HL-60/S4 (cell line): ENCODE measurements around the gene ABCC3.

Experiments
- in situ Hi-C: fragments of 300-500 bp; cut with MboI; formaldehyde crosslinking; loops from 2 replicates; pipeline ENCODE4 v1.14.3; 2022; ENCODE audit warnings: low sequenced_read_pairs

Gene ABCC3

GRCh38 chr17:50682441-50682840, 47.8 kb downstream of the ABCC3 start:
- in situ Hi-C loops = no loop called here

- in situ Hi-C loops = no loop called here
Observed at GRCh38 chr17:50682938-50683337, 48.3 kb downstream of the ABCC3 start.

DNA sequence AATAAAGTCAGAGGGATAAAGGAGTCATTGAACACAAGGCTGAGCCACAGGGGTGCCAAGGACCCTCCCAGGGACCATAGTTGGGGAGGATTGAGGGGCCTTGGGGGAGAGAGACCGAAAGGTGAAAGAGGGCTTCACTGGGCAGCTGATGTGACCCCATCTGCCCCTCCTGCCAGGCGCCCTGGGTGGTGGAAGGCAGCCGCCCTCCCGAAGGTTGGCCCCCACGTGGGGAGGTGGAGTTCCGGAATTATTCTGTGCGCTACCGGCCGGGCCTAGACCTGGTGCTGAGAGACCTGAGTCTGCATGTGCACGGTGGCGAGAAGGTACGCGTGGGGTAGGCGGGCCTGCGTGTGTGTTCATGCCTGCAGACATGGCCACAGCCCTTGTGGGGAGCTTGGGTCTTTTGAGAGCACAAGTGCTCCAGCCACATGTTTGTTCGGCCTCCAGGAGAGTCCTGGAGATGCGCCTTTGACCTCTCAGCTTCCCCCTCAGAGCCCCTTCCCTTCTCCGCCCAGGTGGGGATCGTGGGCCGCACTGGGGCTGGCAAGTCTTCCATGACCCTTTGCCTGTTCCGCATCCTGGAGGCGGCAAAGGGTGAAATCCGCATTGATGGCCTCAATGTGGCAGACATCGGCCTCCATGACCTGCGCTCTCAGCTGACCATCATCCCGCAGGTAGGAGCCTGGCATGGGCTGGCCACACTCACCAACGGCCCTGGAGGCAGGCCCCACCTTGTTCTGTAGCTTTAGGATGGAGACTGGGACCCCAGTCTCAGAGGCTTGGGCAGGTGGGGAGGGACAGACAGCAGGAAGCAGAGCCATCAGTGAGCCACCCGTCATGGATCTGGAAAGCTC, 49.0 kb downstream of the ABCC3 start:
- in situ Hi-C loops = no loop called here

GRCh38 chr17:50684288-50684611, 49.6 kb downstream of the ABCC3 start:
- in situ Hi-C loops = no loop called here

DNA sequence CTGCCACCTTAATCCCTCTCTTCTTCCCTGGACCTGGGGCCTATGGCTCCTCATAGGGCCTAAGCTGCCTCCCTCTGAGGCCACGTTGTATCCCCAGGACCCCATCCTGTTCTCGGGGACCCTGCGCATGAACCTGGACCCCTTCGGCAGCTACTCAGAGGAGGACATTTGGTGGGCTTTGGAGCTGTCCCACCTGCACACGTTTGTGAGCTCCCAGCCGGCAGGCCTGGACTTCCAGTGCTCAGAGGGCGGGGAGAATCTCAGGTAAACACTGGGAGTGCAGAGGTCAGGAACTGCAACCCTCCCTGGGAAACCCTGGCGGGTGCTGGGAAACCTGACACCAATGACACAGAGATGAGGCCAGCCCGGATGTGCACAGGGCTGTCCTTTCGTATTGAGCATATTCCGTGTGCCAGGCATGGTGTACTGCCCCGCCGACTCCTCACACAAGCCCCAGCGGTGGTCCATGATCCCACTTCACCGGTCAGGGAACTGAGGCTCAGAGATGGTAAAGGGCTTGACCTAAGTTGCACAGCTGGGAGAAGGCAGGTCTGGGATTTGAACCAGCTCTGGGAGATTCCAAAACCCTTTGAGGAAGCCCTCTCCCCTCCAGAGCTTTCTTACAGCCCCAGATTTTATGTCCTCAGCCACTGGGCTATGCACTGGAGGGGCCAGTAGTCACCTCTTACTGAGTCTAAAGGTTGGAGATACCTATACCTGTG, 50.1 kb downstream of the ABCC3 start:
- in situ Hi-C loops = no loop called here

DNA sequence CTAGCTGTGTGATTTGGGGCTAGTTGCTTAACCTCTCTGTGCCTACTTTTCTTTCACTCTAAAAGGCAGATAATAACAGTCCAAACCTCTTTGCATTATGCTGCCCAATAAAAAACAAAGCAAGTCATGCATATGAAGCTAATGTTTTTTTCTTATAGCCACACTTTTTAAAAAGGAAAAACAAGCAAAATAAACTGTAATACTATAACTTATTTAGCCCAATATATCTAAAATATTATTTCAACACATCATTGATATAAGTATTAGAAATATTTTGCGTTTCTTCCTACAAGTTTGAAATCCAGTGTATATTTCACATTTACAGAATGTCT, 50.6 kb downstream of the ABCC3 start:
- in situ Hi-C loops = no loop called here

DNA sequence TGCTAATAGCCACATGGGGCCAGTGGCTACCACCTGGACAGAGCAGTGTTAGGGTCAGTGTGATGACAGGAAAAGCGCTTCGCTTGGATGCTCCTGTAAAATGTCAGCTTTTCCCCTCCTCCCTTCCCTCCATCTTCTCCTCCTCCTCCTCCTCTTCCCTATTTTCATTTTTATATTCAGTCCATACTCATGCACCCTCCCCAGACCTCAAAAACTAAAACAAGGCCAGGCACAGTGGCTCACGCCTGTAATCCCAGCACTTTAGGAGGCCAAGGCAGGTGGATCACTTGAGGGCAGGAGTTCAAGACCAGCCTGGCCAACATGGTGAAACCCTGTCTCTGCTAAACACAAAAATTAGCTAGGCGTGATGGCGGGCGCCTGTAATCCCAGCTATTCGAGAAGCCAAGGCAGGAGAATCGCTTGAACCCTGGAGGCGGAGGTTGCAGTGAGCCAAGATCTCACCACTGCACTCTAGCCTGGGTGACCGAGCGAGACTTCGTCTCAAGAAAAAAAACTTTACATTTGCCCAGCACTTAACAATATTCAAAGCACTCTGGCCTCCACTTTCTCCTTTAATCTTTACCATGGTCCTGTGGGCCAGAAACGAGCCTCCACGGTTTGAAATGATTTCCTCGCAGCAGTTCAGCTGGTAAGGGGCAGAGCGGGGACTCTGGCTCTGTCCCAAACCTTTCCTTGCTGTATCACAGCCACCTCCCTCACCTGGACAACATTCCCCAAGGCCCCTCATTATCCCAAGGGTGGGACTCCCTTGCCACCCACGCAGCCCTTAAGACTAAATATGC, 51.2 kb downstream of the ABCC3 start:
- in situ Hi-C loops = no loop called here

DNA sequence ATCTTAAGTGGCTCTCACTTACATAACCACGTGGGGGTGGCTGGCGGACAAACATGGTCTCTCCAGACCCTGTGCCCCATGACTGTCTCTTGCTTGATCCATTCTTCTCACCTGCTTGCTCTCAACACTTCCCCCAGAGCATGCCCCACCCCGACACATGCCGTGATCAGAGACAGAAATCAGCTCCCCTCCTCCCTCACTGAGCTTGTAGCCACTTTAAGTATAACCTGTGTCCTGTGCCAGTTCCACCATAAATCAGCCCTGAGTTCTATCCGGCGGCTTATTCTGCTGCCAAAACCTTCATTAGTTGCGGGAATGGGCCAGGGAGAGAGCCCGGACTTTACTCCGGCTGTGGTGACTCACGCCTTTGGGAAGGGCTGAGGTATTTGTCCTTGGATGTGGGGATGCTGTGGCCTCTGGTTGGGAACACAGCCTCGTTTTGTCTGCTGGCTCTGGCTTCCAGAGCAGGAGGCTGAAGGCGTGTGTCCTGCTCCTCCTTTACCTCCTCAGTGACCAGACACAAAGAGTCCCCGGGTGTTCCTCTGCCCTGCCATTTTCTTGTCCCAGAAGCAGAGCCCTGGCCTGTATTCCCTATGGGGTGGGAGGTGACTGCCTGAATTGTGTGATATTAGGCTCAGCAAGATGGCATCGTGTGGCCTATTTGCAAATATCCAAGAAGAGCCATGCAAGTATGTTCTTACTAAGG, 52.0 kb downstream of the ABCC3 start:
- in situ Hi-C loops = no loop called here

DNA sequence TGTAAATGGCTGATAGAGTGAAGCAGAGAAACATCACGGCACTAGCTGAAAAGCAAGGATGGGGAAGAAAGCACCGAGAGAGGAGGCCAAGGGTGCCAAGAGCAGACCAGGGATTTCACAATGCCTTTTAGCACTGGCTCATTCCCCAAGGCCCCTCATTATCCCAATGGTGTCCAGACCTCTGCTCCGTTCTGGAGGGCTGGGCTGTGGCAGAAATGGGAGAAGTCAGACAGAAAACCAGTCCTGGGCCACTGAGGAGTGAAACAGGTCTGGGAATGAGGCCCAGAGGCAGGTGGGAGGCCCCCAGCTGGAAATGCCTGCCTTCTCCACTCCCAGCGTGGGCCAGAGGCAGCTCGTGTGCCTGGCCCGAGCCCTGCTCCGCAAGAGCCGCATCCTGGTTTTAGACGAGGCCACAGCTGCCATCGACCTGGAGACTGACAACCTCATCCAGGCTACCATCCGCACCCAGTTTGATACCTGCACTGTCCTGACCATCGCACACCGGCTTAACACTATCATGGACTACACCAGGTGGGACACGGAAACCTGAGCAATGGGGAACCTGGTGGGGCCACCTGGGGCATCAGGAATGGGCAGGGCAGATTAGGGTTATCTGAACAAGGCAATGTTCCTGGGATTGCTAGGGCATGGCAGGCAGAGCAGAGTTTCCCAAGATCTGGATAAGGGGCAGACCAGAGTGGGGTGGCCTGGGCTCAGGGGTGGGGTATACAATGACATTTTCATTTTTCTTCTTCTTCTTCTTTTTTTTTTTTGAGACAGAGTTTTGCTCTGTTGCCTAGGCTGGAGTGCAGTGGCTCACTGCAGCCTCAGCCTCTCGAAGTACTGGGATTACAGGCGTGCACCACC, 52.8 kb downstream of the ABCC3 start:
- in situ Hi-C loops = no loop called here

DNA sequence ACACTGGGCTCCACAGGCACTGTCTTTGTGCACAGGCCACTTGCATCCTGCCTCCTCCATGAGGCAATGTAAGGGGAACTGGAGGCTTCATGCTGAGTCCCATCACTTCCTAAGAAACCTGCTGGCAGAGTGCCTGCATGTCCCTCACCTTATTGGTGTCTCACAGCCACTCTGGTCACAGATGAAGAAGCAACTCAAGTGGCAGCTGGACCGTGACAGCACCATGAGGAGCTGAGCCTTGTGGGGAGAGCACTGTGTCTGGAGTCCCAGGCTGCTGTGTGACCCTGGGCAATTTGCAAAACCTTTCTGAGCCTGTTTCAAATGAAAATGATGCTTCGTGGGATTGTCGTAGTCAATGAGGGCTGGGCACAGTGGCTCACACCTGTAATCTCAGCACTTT, 53.6 kb downstream of the ABCC3 start:
- in situ Hi-C loops = no loop called here

DNA sequence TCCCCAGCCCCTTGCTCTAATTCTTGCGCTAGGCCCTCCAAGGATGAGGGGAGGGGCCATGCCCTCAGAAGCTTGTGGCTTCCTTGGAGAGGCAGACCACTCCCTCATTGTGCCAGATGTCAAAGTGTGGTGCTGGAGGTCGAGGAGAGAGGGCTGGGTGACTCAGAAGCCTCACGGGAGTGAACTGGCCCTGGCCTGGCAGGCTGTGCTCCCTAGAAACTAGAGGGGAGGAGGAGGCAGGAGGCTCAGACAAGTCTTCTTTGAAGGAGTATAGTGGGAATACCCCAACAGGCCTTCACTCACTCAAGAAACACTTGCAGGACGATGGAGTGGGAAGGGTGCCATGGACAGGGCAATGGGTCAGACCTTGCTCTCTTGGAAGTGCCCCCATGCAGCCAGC, 54.6 kb downstream of the ABCC3 start:
- in situ Hi-C loops = no loop called here

DNA sequence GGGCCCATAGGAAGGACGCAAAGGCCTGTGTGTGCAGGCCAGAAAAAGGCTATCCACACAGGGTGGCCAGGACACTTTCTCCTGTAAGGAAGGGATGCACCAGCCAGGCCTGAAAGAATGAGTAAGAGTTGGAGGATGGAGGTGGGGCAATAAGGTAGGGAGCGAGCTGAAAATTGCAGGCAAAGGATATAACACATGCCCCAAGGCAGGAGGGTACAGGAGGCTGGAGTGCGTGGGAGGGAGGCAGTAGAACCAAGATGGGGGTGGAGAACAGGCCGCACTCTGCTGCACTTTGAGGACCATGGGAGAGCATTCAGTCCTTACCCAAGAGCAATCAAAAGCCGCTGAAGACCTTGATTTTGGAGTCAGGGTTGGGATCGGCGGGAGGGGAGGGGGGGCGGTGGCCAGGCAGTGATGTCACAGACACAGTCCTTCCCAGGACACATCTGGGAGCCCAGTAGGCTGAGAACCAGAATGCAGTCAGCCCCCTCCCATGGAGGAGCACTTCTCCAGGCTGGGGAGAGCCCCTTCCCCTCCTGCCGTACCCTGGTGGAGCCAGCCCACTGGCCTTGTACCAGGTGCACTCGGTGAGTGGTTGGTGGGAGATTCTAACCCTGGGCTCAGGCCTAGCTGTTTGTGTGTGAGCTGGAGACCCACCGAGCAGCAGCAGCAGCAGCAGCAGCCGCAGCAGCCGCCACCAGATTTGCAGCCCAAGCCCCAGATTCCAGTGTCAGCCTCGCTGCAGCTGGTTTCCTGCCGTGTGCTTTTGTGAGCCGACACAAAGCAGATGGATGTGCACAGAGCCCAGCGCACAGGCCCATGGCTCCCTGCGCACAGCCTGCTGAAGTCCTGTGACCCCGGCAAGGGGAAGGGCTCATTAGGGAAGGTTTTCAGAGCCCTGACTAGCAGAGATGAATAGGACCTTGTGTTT, 55.5 kb downstream of the ABCC3 start:
- in situ Hi-C loops = loop anchor here (10.0 kb wide), 1 partner anchor 145 kb away; the partner anchor contains the start of gene SPATA20

DNA sequence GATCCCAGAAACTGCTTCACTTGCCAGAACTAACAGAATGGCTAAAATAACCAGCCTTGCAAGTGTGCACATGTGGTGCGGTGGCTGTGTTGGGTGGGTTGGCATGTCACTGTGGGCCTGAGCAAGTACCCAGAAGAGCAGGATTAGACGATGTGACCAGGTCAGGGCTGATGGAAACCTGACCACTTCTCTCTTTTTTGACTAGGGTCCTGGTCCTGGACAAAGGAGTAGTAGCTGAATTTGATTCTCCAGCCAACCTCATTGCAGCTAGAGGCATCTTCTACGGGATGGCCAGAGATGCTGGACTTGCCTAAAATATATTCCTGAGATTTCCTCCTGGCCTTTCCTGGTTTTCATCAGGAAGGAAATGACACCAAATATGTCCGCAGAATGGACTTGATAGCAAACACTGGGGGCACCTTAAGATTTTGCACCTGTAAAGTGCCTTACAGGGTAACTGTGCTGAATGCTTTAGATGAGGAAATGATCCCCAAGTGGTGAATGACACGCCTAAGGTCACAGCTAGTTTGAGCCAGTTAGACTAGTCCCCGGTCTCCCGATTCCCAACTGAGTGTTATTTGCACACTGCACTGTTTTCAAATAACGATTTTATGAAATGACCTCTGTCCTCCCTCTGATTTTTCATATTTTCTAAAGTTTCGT, 56.3 kb downstream of the ABCC3 start:
- in situ Hi-C loops = loop anchor here (10.0 kb wide), 1 partner anchor 146 kb away; the partner anchor contains the start of gene SPATA20

GRCh38 chr17:50691550-50692447, 57.1 kb downstream of the ABCC3 start:
- in situ Hi-C loops = loop anchor here (10.0 kb wide), 1 partner anchor 147 kb away; the partner anchor contains the start of gene SPATA20

- in situ Hi-C loops = loop anchor here (10.0 kb wide), 1 partner anchor 148 kb away; the partner anchor contains the start of gene SPATA20
Observed at GRCh38 chr17:50692448-50693035, 57.9 kb downstream of the ABCC3 start.

GRCh38 chr17:50693036-50693682, 58.5 kb downstream of the ABCC3 start:
- in situ Hi-C loops = loop anchor here (10.0 kb wide), 1 partner anchor 148 kb away; the partner anchor contains the start of gene SPATA20
